ENCODE data around the gene TNFRSF19.
A peak's percentile ranks its signal among the peaks of the same experiment; 100 is the strongest.

The TNFRSF19 gene

GRCh38 chr13:23701186-23701585, 131.0 kb downstream of the TNFRSF19 start:
- peak in 1 of 2 donors; percentile 26 for DNase-seq (ENCODE audit: low read depth in 2 of 2)
- H3K4me3 ChIP-seq (replicated peaks in 1 of 2; ENCODE audit: low read depth in 2 of 2, low read length in 2 of 2) = no peak overlapping the region
- TF ChIP-seq CTCF (IDR thresholded peaks at IDR 0.05; ENCODE audit: low read depth, low read length) = no peak

GRCh38 chr13:23701636-23702035, 131.4 kb downstream of the TNFRSF19 start:
- no peak overlapping the region for H3K4me3 ChIP-seq (replicated peaks in 1 of 2; ENCODE audit: low read depth in 2 of 2, low read length in 2 of 2)
- peak; percentile 98 to 100 for DNase-seq (ENCODE audit: low read depth in 2 of 2)
- TF ChIP-seq CTCF (IDR thresholded peaks at IDR 0.05; ENCODE audit: low read depth, low read length) = no peak

- H3K4me3 ChIP-seq (replicated peaks in 1 of 2; ENCODE audit: low read depth in 2 of 2, low read length in 2 of 2) = no peak overlapping the region
- peak; percentile 48 to 87 for DNase-seq (ENCODE audit: low read depth in 2 of 2)
- TF ChIP-seq CTCF (IDR thresholded peaks at IDR 0.05; ENCODE audit: low read depth, low read length) = no peak
Observed at GRCh38 chr13:23703246-23703860, 133.1 kb downstream of the TNFRSF19 start.

- H3K4me3 ChIP-seq (replicated peaks in 1 of 2; ENCODE audit: low read depth in 2 of 2, low read length in 2 of 2) = no peak overlapping the region
- TF ChIP-seq CTCF (IDR thresholded peaks at IDR 0.05; ENCODE audit: low read depth, low read length) = no peak
- peak in 1 of 2 donors; percentile 76 for DNase-seq (ENCODE audit: low read depth in 2 of 2)
Observed at GRCh38 chr13:23705583-23705982, 135.4 kb downstream of the TNFRSF19 start.

GRCh38 chr13:23707674-23708073, 137.5 kb downstream of the TNFRSF19 start:
- TF ChIP-seq CTCF (IDR thresholded peaks at IDR 0.05; ENCODE audit: low read depth, low read length) = peak; percentile 52

GRCh38 chr13:23709536-23709935, 139.3 kb downstream of the TNFRSF19 start:
- DNase-seq (ENCODE audit: low read depth in 2 of 2) = peak; percentile 24 to 32

More at GRCh38 chr13:23707674-23708073, 137.5 kb downstream of the TNFRSF19 start:
- peak; percentile 59 to 70 for DNase-seq (ENCODE audit: low read depth in 2 of 2)
- H3K4me3 ChIP-seq (replicated peaks in 1 of 2; ENCODE audit: low read depth in 2 of 2, low read length in 2 of 2) = no peak overlapping the region

More at GRCh38 chr13:23709536-23709935, 139.3 kb downstream of the TNFRSF19 start:
- TF ChIP-seq CTCF (IDR thresholded peaks at IDR 0.05; ENCODE audit: low read depth, low read length) = peak; percentile 31
- no peak overlapping the region for H3K4me3 ChIP-seq (replicated peaks in 1 of 2; ENCODE audit: low read depth in 2 of 2, low read length in 2 of 2)
